DMS53 (cell line): ENCODE data around the gene CHRFAM7A.
"Not testable (repeated sequence)": the region's sequence is repeated elsewhere in the genome, so short reads cannot be mapped to it uniquely, and the experiment has no call there.

ENCODE experiments used
- DNase-seq: peaks from one replicate; lab custom pipeline; 2025; lab: John Stamatoyannopoulos, UW

The CHRFAM7A gene

DNA sequence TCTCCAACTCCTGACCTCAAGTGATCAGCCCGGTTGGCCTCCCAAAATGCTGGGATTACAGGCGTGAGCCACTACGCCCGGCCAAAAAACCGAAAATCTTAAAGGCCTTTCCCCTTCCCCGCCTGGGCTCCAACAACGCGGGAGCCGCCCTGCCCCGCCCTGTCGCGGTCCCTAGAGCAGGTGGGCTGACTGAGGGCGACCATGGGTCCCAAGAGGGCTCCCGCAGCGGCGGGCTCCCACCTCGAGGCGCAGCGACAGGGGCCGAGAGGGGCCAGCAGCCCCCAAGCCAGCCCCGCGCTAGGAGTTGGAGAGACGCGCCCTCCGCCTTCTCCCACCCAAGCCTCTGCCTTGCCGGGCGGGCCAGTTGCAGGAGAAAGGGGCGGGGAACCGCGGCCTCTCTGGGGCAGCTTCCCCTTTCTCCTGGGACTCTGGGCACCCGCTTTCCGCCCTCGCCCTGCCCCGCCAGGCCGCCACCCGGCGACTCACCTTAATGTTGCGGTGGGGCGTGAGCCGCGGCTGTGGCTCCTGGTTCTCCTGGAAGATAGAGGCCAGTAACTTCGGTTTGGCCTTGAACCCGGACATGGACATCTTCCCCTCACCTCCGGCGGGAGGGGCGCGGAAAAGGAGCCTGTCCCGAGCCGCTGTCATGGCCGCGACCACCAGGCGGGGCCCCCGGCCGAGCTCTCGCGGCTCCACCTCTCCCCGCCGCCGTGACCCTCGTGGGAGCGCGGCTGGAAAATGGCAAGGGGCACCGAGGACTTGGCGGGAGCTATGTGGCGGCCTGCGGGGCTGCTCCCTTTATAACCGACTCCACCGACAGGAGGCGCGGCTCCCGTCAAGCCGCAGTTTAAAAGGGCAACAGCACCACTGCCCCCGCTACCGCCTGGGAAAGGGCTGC lies at the start of gene CHRFAM7A:
TSS of gene CHRFAM7A (minus strand) at position 775 of the 898 bp plus-strand sequence. CDS start 10,189 bp downstream, outside the sequence.
- DNase-seq: not testable (repeated sequence)

- DNase-seq: not testable (repeated sequence)
Observed at GRCh38 chr15:30438348-30438747, 45.0 kb upstream of the CHRFAM7A start.

- not testable (repeated sequence) for DNase-seq
Observed at GRCh38 chr15:30435878-30436277, 42.5 kb upstream of the CHRFAM7A start.

- DNase-seq: not testable (repeated sequence)
Observed at GRCh38 chr15:30420723-30421122, 27.4 kb upstream of the CHRFAM7A start.

DNA sequence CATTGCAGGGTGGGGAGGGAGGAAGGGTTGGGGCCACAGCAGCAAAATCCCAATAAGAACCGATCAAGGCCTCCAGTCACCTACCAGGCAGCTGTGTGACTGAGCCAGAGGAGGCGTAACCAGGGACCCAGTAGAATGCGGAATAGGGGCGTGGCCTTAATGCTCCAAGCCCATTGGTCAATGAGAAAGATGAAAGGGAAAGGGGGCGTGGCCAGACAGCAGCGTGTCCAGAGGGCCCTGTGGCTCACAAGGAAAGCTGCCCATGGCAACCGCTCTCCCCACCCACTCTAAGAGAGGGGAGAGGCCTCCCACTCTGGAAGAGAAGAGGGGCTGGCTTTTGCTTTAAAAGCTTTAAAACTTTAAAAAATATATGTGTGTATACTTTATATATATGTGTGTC lies 20.8 kb upstream of the CHRFAM7A start, which contains the start of gene GOLGA8R:
TSS of gene GOLGA8R (minus strand) at position 101 of the 400 bp plus-strand sequence. CDS start at position 3, 98 bp downstream.
- not testable (repeated sequence) for DNase-seq

DNA sequence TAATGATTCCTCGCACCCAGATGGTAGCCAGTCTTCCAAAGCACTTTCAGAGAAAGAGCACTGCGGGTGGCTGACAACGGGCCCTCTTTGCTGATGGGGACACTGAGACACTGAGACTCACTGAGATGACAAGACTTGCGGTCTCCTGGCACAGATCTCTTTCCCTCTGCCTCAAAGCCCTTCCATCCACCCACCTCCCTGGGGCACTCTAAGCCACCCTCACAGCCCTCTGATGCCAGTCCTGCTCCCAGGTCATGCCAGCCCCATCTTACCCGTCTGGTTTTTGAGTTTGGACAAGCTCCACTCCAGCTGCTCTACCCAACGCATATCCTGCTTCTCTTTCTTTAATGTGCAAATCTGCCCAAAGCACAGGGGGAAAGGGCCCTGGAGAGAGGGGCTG lies 14.3 kb upstream of the CHRFAM7A start:
- DNase-seq: not testable (repeated sequence)

GRCh38 chr15:30398988-30399387 lies 5.6 kb upstream of the CHRFAM7A start:
- not testable (repeated sequence) for DNase-seq

DNA sequence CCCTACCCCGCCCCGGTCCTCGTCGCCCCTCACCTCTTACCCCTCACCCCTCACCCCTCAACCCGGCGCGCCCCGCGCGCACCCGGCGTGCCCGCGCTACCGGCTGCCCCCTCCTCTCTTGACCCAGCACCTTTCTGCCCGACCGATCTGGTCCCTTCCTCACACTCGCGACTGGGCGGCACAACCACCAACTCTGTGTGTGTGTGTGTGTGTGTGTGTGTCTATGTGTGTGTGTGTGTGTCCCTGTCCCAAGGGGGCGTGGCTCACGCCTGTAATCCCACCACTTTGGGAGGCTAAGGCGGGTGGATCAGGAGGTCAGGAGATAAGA lies 288 bp upstream of the CHRFAM7A start:
- not testable (repeated sequence) for DNase-seq

GRCh38 chr15:30386318-30386887 lies 6.9 kb downstream of the CHRFAM7A start:
- not testable (repeated sequence) for DNase-seq

DNA sequence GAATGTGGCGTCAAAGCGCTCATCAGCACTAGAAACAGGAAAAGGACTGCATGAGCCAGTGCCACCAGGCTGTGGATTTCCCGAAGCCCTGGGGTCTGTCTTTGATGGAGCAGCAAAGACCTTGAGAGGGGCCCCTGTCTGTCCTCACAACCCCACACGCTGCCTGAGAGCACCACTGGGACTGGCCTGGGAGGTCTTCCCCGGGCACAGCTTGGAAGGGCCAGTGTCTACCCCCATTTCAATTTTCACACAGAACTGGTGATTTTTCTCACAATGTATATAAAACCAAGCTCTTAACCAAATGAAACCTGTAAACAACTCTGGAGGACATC lies 16.3 kb downstream of the CHRFAM7A start:
- not testable (repeated sequence) for DNase-seq

DNA sequence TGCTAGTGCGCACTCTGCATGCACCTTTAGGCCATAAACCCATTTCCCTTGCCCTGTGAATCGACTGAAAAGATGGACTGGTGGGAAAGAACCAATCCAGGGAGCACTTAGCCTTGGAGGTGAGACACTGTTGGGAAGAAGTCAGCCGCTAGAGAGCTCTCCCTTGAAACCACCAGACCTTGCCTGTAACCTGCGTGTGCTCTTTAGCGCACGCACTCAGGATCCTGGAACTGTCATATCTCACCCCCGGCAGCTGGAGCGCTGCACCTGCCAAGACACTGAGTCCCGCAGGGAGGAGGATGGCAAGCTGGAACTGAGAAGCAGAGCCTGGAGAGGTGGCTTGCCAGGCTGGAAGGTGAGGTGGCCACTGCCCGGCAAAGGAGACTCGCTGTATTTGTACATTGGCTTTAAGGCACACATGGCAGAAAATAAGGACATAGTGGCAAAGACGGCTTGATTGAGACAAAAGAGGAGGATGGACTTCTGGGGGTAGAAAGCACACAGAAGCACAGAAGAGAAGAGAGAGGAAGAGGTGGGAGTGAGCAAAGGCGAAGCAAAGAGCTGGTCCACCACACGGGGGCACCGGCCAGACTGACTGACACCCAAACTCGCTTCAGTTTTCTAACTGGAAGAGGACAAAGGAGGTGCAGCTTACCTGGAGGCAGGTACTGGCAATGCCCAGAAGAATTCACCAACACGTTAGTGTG lies 16.8 kb downstream of the CHRFAM7A start:
- not testable (repeated sequence) for DNase-seq

GRCh38 chr15:30375872-30376271 lies 17.5 kb downstream of the CHRFAM7A start:
- DNase-seq: not testable (repeated sequence)

DNA sequence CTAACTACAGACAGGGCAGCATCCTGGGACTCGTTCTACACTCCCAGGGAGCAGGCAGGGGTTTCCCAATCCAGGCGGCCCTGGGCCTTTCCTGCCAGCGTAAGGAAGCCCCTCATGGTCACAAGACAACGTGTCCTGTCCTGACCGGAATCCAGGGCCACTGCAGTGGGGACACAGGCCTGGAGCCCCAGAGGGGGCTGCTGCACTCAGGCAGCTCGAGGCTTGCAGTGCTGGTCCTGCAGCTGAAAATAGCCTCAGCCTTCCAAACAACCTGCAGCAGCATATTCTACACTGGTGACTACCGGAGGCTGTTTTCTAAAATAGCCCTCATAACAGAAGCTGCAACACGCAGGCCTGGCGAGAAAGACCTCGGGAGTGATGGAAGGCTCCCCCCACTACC lies 18.5 kb downstream of the CHRFAM7A start:
- not testable (repeated sequence) for DNase-seq

GRCh38 chr15:30368271-30368670 lies 25.1 kb downstream of the CHRFAM7A start:
- not testable (repeated sequence) for DNase-seq

GRCh38 chr15:30367246-30367645 lies 26.1 kb downstream of the CHRFAM7A start:
- not testable (repeated sequence) for DNase-seq

DNA sequence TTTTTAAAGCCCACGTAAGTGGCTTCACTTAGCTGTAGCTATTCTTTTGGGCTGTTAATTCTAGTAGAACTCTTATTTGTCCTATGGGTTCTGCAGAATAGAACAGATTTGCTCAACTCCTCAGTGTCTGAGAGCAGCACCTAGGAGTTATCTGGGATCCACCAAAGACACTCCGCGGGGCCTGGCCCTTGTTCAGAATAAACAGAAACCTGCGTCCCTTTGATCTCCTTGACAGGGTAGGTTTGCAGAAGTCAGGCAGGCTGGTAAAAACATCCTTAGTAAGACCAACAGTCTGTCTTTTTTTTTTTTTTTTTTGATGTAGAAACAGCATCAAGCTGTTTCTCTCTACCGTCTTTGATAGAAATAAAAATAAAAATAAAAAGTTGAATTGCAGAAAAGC lies 31.9 kb downstream of the CHRFAM7A start:
- DNase-seq: not testable (repeated sequence)

- DNase-seq: not testable (repeated sequence)
Observed at GRCh38 chr15:30360990-30361389, 32.4 kb downstream of the CHRFAM7A start.

GRCh38 chr15:30355043-30355442 lies 38.3 kb downstream of the CHRFAM7A start:
- DNase-seq: not testable (repeated sequence)

- not testable (repeated sequence) for DNase-seq
Observed at GRCh38 chr15:30349803-30350202, 43.5 kb downstream of the CHRFAM7A start.

DNA sequence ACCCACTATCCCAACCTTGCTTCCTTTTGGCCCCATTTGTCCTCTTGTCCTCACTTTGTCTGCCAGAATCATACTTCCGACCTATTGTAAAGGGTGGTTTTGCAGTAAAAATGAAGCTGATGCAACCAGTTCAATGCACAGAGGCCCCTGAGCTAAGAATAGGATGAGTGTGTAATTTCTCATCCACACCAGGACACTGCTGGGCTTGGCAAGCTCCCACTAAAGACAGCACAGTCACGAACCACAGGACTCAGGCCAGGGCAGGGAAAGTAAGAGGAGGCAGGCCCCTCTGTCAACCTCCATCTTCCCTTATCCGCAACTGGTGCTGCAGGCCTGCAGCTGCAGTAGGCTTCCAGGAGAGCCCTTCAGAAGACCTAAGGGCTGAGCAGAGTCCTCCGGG lies 56.8 kb downstream of the CHRFAM7A start:
- not testable (repeated sequence) for DNase-seq

GRCh38 chr15:30334152-30334551 lies 59.2 kb downstream of the CHRFAM7A start:
- not testable (repeated sequence) for DNase-seq

- not testable (repeated sequence) for DNase-seq
Observed at GRCh38 chr15:30326145-30326544, 67.2 kb downstream of the CHRFAM7A start.
